AG04450 (cell line): Measurements from ENCODE around the gene PPA2. TPM values are rescaled to one million over a fixed set of nuclear protein-coding genes. Genes with fewer than 3 reads are reported as not detected.

Source experiments
- CTCF ChIA-PET: fragments of 300-600, 350-600 bp; formaldehyde crosslinking; extraction: SDS; loops from one replicate; lab custom pipeline; 2022; ENCODE audit warnings: antibody characterized with exemption, inconsistent platforms; lab: Charles Lee
- POLR2A ChIA-PET: fragments of 350-600 bp; formaldehyde crosslinking; extraction: SDS; loops from one replicate; lab custom pipeline; 2021; ENCODE audit warnings: antibody characterized with exemption, inconsistent platforms; lab: Yijun Ruan, JAX
- DNase-seq: peaks from one replicate; pipeline ENCODE4 v3.0.0-alpha.2; 2011; ENCODE audit warnings: low read depth, low spot score
- H3K27ac ChIP-seq: one replicate; pipeline ENCODE4 v1.5.1; 2012; ENCODE audit warnings: low read depth, low read length, control low read depth
- H3K27me3 ChIP-seq: one replicate; pipeline ENCODE4 v1.6.0; 2012; ENCODE audit warnings: low read length; ENCODE audit not compliant: control insufficient read depth, insufficient read depth
- H3K4me3 ChIP-seq: 2 replicates; pipeline ENCODE4 v1.5.1; 2011; ENCODE audit warnings: mild to moderate bottlenecking, low read depth, low read length, control low read depth
- H3K9me3 ChIP-seq: 2 replicates; pipeline ENCODE4 v1.5.1; 2012; ENCODE audit warnings: low read length; ENCODE audit not compliant: control insufficient read depth, insufficient read depth
- polyA plus RNA-seq: library from polyadenylated mRNA; depleted of rRNA; stranded (reverse); fragments of >200 nt; gene quantifications from 2 replicates; pipeline ENCODE4 v1.2.3, GENCODE V29; 2011; rRNA removed
- small RNA-seq: library from RNA; depleted of rRNA; stranded (forward); fragments of <200 nt; gene quantifications from one replicate; pipeline ENCODE3, GENCODE V24; 2012; ENCODE audit warnings: low read depth; ENCODE audit not compliant: insufficient read length
- TF ChIP-seq, protein P1 (sequence below): IDR thresholded peaks from 2 replicates; pipeline ENCODE4 v1.5.1; 2011; ENCODE audit warnings: low read depth, low read length, control low read depth, inconsistent platforms

Gene PPA2
- polyA plus RNA-seq, 1 experiment: 127 TPM

GRCh38 chr4:105327222-105327621, 146.6 kb downstream of the PPA2 start:
- CTCF ChIA-PET: interaction anchor here (1.1 kb wide), 1 partner anchor 397 kb away, joined by 7 read pairs; no protein-coding TSS in a partner anchor
- TF ChIP-seq, protein P1, sequence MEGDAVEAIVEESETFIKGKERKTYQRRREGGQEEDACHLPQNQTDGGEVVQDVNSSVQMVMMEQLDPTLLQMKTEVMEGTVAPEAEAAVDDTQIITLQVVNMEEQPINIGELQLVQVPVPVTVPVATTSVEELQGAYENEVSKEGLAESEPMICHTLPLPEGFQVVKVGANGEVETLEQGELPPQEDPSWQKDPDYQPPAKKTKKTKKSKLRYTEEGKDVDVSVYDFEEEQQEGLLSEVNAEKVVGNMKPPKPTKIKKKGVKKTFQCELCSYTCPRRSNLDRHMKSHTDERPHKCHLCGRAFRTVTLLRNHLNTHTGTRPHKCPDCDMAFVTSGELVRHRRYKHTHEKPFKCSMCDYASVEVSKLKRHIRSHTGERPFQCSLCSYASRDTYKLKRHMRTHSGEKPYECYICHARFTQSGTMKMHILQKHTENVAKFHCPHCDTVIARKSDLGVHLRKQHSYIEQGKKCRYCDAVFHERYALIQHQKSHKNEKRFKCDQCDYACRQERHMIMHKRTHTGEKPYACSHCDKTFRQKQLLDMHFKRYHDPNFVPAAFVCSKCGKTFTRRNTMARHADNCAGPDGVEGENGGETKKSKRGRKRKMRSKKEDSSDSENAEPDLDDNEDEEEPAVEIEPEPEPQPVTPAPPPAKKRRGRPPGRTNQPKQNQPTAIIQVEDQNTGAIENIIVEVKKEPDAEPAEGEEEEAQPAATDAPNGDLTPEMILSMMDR: no peak
- H3K9me3 ChIP-seq: no peaks in the 10 kb centered on the region

More at GRCh38 chr4:105327222-105327621, 146.6 kb downstream of the PPA2 start:
- POLR2A ChIA-PET: no interaction called here
- Histone ChIP-seq H3K4me3 (no peak overlapping the region), H3K27ac (no peak overlapping the region), H3K27me3 (no peaks in the 10 kb centered on the region)
- no peak for DNase-seq

Small RNAs within 50 kb of the gene (small RNA-seq; reads per million reads assigned to genes)
- gene RNU6-553P: not detected

Other genes starting within 250 kb of the PPA2 start
- gene ARHGEF38, start 78.6 kb upstream of the PPA2 start, polyA plus RNA-seq: not detected in 2 replicates
- 34.6 and 41.7 TPM in 2 replicates for gene INTS12, start 234.6 kb upstream of the PPA2 start, polyA plus RNA-seq
- 6.5 and 12.1 TPM in 2 replicates for gene GSTCD, start 234.7 kb upstream of the PPA2 start, polyA plus RNA-seq